GM21390 (cell line): ENCODE results near the gene ITPR2.
"Not testable (repeated sequence)": the region's sequence is repeated elsewhere in the genome, so short reads cannot be mapped to it uniquely, and the experiment has no call there.

Experiments
- ATAC-seq: cut with Tn5 transposase; IDR thresholded peaks from one replicate; pipeline ENCODE4 v1.9.1; 2021; ENCODE audit not compliant: unreplicated experiment

Gene ITPR2

DNA sequence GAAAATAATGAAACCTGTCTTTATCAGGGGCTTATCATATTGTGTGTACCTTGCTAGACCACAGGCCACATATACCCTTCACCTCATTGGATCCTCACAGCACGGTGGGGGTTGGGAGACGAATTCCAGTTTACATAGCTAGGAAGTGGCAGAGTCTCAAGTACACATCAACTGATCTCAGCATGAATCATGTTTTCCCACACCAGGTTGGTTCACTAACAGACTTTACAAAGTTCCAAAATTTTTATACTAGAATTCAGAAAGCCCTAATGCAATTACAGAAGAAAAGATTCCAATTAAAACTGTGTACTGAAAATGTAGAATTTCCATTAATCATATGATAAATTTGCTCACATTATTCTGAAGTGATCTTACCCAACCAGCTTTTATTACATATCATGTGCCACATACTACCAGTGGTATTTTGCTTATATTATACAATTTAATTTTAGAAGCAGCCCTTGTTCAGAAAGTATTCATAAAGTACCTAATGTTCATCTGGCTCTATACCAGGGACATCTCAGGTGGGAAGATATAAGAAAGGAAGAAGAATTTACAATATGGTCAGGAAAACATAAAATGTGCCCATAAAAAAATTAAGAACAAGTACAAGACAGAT, 196.2 kb downstream of the ITPR2 start:
- no peak for ATAC-seq

DNA sequence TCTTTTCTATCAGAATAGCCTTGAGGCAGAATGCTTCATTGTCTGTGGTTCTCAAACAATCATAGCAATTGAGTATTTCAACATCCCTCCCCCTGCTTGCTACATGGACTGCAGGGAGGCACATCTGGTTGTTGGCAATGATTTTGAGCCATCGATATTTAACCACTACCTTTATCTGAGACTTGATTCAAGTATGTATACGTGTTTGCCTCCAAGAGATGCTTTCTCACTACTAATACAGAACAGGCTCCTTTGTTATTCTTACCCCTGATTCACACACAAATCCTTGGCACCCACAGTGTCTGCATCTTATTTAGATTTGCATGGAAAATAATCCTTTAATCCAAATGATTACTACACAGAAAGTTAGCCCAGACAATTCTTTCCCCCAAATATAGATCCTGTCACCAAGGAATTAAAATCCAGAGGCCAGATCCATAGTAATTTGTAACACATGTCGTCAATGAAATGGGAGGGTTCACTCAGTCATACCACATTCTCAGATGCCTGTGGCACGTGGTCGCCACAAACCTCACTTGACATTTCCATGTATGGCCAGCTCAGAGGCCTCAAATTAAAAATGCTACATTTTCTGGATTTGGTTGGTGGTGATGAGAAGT, 199.3 kb downstream of the ITPR2 start:
- no peak for ATAC-seq

DNA sequence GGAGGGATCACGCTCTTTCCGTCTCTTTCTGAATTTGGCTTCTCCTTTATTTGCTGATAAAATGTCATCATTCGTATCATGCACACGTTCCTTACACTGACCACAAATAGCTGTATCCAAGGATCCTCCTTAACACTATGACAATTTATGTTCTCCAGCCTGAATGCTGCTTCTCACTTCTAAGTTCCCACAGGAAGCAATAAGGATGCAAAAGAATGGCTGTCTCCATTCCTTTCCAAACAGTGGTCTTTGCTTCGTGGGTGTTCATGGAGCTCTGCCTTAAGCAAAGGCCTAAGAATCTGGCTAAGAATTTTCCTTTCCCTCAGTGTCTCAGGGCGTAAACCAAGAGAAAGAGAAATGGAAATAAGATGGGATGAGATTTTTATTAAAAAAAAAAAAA, 200.2 kb downstream of the ITPR2 start:
- ATAC-seq: no peak

DNA sequence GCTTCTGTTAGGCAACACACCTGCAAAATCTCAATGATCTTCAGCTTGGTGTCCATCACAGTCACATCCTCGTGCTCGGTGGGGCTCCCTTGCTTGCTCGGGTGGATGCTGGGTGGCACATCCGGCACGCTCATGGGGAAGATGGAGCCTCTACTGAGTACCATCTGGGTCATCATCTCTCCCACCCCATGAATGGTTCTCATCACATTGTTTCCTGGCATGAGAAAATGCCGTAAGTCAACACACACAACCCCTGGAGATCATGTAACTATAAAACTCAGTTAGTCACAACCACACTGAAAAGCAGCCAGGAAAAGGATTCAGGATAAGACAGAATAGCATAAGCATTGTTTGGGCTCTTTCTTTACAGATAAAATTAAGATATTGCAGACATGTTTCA, 201.1 kb downstream of the ITPR2 start:
- no peak for ATAC-seq

DNA sequence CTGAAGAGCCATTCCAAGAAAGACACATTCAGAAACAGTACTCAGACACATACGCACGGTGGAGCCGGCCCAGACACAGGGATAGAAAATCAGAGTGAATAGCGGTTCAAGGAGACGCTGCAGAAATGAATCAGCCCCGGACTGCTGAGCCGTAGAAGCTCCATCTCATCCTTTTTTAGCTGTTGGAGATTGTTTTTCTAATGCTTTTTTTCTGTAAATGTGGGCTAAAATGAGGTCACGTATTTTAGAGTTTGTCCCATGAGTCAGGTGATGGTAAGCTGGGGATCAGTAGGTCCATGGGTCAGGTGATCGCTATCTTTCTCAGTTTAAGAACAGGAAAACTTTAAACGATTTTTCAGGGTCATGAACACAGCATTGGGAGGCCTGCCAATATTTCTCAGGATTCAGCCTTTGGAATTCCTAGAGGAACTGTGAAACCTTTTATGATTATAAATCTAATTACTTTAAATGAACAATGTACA, 202.4 kb downstream of the ITPR2 start:
- ATAC-seq: no peak

DNA sequence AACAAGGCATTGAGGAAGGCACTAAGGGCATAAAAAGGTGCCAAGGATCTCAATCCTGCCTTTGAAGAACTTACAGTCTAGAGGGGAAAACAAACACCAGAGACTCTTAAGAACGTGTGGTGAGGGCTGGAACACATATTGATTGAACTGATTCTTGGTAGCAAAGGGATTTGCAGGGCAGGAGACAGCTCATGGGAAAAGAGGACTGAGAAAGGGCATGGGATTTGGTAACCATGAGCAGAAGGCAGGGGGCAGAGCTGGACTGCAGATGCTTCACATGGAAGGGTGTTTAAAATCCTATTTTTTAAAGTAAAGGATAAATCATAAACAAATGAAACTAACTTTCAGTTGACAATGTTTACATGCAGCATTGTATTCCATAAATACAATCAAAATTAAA, 203.1 kb downstream of the ITPR2 start:
- no peak for ATAC-seq

DNA sequence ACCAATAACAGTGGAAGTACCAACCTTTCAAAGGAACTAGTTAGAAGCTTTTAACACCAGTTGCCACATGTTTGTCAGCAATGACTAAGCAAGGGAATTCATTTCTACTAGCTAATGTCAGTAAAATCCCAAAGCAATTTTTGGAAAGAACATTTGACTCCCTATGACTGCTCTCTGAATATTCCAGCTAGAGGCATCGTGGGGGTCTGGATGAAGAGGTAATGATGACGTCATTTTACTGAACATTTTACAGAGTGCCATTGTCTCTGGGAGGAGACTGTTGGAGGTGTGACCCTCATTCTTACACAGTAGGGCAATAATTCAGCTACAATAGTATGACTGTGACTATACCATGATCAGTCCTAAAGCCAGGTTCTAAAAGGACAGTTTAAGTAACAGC, 204.8 kb downstream of the ITPR2 start:
- ATAC-seq: no peak

DNA sequence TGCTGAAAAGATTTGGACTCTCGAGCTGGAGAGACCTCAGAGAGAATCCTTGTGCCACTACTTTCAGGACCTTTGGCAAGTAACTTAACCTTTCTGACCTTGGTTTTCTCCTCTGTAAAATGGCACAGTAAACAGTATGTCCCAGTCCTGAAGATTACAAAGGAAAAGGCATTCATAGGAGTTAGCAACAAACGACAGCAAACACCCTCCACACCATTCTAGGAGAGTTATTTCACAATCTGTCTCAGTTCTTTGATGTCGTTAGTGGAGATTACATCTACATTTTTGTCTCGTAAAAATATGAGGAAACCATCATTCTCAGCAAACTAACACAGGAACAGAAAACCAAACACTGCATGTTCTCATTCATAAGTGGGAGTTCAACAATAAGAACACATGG, 205.7 kb downstream of the ITPR2 start:
- ATAC-seq: no peak

DNA sequence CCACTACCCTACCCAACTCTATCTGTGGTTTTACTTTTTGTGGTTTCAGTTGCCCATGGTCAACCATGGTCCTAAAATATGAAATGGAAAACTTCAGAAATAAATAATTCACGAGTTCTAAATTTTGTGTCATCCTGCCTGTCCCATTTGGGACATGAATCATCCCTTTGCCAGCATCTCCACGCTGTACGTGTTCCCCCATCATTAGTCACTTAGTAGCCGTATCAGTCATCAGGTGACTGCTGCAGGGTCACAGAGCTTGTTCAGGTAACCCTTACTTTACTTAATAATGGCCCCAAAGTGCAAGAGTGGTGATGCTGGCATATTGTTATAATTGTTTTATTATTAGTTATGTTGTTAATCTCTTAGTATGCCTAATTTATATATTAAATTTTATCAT, 209.9 kb downstream of the ITPR2 start:
- no peak for ATAC-seq

DNA sequence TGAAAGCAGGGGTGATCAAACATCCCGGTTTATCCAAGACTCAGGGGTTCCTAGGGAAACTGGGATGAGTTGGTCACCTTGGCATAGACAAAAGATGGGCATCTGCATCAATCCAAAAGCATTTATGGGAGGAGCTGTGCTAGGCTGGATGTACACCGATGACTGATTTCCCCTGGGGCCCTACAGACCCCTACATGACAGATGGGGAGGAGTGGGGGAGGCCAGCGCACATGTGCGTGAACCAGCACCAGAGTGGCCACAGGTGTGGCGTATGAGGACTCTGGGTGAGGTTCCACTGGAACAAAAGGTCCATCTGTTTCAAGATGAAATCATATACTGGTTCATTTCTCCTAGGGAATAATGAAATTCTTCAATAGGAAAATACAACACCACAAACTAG, 210.4 kb downstream of the ITPR2 start:
- no peak for ATAC-seq

DNA sequence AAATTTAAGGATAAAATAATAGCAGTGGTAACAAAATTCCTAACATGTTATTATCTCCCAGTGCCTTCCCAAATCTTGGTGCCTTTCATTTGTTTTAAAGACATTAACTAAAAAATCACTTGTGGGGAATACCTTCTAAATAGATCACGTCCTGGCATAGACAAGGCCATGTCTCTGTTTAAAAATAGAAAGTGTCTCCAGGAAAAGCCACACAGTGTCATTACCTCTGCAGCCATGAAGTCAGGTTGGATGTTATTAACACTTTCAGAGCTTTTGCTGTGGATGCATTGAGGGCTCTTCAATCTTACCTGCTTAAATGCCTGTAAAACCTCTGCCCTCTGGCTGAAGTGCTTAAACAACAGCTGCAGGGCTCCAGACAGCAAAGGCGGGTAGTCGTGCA, 211.1 kb downstream of the ITPR2 start:
- no peak for ATAC-seq

DNA sequence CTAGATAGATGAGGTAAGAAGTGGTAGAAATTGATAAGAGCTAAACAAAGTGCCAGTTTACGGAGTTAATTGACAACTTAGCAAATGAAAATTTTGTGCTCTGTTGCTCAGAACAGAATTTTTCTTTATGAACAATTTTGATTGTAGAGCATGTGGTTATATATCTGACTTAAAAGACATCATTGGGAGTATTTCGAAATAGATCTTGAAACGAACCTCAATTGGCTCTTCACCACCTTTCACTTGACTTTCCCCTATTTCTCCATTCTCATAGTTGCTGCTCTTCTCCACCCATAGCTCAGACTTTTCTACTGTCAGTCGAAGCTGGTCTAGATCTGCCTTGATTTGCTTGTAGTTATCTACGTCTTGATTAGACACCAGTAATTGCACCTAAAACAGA, 212.1 kb downstream of the ITPR2 start:
- no peak for ATAC-seq

DNA sequence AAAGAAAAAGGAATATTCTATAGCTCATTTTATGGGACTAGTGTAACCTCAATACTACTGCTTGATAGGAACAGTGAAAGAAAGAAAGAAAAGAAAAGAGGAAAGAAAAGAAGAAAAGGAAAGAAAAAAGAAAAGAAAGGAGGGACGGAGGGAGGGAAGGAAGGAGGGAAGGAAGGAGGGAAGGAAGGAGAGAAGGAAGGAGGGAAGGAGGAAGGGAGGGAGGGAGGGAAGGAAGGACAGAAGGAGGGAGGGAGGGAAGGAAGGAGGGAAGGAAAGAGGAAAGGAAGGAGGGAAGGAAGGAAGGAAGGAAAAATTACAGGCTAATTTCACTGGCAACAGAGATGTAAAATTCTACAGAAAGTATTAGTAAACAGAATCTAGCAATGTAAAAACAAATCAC, 215.5 kb downstream of the ITPR2 start:
- ATAC-seq: no peak

DNA sequence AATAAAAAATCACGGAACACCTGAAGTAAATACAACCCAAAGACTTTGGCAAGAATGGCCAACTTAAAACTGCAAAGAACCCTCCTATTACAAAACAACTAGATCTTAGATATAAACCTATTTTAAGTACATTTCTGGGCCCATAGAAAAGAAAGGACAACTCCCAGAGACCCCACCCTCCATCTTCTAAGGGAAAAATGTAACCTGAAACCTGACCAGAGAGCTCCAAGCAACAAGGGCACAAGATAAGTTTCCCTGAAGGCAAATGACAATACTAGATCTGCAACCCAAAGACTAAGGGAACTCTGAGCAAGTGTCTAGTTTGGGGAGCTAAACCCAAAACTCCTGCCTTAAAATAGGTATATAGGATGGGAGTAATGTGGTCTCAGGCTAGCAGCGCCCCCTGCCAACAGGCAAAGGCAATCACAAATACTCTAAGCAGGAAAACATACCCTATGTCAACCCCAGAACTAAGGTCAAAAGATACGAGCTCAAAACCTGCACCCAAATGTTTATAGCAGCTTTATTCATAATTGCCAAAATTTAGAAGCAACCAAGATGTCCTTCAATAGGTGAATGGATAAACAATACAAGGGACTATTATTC, 218.9 kb downstream of the ITPR2 start:
- ATAC-seq: no peak

DNA sequence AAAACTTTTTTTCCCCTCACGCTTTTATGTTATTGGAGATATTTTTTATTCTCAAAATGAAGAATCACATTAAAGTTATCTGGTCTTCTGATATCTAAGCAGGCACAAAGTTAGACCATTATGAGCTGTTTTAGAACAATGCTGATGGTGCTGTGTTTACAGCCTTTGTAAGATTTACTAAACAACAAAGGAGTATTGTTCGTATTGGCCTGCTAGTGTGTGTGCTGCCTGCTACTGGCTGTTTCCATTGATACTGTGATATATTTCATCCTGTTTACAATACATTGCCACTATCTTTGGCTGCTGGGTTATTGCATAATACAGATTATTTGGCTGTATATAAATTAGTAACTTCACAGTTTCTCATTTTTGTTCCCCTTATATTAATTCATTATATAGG, 220.8 kb downstream of the ITPR2 start:
- no peak for ATAC-seq

DNA sequence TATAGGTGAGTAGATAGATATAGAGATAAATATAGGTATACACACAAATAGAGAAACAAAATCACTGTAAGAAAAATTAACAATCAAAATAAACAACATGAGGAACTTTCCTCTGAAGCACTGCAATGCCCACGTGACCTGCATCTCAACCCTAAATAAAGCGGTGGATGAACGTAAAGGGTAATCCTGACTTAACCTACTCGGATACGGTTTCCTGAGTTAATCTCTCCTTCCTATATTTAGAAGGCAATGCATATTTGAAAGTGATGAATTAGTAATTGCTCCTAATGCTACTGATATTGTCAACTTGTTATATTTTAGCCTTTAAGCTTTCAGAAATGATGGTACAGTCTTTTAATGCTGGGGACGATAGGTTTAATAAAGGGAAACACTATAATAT, 221.4 kb downstream of the ITPR2 start:
- no peak for ATAC-seq

DNA sequence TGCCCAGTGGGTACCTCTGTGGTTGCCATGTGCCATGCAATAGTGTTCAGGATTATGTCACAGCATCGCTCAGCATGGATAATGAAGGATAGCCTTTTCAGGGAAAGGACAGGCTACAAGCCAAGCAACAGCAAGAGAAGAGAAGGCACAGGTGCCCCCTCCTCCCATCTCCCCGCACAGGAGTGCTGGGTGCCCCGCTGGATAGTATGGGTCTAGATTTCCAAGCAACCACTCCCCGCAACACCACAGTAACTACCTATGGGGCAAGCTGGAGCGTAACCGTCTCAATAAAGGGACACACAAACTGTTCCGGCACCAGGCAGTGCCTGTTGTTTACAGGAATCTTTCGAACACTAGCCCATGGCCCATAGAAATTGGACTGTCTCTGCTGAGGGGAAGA, 222.2 kb downstream of the ITPR2 start:
- no peak for ATAC-seq

DNA sequence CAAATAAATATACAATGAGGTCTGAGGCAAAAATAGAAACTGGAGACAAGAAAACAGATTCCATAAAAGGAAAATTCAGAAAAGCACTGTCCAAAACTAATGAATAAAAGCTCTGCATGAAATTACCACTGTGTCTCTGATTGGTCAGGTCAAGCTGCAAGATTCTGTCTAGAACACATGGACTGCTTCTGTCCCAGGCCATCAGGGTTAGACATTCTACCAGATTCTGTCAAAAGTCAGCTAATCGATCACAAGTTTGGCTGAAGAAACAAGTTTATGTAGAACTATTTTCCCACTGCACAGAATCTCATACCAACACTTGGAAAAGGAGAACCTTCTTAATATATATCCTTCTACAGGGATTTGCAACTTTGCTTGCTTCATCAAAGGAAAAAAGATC, 223.0 kb downstream of the ITPR2 start:
- ATAC-seq: no peak

DNA sequence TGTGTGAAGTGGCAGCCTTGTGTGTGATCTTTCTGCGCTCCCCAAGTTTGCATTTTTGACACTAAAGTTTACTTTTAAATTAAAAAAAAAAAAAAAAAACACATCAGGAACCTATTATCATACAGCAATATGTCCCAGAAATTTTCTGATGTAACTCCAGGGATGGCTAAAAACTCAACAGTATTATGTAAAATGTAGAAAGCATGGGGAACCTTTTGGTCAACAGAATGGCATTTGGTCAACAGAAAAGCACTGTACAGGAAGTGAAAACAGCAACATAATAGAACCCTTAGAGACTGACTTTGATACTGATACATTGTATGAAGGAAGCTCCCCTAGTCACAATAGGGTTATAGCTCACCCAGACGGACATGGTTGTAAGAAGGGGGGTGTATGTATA, 224.3 kb downstream of the ITPR2 start:
- ATAC-seq: no peak

DNA sequence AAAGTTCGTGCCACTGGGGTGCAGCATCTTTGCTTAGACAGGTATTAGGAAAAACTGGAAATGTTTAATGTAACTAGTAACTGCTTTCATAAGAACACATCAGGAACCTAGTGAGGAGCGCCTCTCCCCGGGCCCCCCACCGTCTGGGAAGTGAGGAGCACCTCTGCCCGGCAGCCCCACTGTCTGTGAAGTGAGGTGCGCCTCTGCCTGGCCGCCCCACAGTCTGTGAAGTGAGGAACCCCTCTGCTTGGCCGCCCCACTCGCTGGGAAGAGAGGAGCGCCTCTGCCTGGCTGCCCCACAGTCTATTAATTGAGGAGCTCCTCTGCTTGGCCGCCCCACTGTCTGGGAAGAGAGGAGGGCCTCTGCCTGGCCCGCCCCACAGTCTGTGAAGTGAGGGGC, 224.7 kb downstream of the ITPR2 start:
- no peak for ATAC-seq

DNA sequence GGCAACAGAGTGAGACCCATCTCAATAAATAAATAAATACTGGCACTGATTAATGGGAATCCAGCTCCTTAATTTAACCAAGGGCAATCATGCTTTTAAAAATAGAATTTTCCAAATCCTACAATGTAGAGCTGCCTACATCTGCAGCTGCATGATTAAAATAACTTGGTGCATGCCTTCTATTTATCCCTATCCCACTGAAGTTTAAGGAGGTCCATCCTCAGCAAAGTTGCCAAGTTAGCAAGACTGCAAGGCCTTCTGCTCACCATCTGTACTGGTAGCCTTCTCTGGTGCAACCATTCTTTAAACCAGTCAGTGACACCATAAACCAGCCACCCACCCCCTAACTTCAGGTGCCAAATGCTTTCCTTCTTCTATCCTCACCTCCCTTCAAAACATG, 226.1 kb downstream of the ITPR2 start:
- no peak for ATAC-seq

DNA sequence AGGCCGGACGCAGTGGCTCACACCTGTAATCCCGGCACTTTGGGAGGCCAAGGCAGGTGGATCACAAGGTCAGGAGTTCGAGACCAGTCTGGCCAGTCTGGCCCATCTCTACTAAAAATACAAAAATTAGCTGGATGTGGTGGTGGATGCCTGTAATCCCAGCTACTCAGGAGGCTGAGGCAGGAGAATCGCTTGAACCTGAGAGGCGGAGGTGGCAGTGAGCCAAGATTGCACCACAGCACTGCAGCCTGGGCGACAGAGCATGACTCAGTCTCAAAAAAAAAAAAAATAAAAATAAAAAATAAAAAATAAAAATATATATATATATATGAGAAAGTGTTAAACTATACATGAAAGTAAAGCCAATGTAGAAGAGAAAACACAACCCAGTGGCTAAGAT, 228.2 kb downstream of the ITPR2 start:
- ATAC-seq: not testable (repeated sequence)
